Measurements from ENCODE around the gene LCP1.
A peak's percentile ranks its signal among the peaks of the same experiment; 100 is the strongest.
"Not testable (repeated sequence)": the region's sequence is repeated elsewhere in the genome, so short reads cannot be mapped to it uniquely, and the experiment has no call there.

LCP1 gene

DNA sequence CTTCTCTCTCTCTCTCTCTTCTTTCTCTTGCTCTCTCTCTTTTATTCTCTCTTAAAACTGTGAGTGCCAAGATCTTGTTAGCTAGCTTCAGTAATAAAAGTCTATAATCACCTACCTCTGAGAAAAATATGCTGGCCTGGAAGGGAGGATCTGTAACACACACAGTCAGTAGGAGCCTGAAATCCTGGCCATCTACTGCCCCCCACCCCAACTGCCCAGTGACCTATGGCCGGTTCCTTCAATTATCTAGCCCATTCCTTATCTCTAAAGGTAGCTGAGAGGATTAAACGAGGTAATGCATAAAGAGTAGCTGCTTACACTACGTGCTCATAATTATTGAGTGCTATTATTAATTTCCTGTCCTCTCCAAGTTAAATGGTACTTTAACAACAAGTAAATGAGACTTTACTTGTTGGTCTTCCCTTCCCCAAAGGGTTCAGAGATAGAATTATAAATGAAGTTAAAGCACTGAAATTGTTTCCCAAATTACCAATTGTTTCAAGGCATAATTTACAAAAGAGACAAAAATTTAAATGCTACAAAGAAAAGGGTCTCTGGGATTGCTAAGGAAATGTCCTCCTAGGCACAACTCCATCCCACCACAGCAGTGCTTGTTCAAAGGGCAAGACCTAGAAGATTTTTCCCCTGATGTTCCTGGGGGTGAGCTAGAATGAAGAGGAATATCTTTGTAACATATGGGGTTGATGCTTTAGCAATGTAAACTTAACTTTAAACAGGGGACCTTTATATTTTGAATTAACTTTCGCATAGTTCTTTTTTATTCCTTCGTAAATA lies 1.8 kb downstream of the LCP1 start:
- DNase-seq, result no peak

GRCh38 chr13:46179491-46179908 lies 2.5 kb downstream of the LCP1 start:
- peak; percentile 61 for DNase-seq

DNA sequence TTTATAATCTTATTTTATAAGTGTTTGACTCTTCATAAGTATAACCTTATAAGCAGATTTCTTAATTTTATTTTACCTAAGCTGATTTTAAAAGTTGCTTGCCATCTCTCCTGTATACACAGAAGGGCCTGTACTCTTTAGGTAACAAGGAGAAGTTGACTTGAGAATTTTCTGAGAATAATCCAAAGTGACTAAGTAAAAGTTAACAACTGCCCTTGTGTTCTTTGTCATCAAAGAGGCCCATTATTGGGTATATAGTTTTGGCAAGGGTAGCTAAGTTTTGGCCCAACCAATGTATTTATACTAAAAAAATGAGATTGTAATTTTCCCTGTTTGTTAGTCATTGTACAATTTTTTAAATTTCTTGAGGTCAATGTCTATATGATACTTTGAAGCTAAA lies 3.2 kb downstream of the LCP1 start:
- no peak for DNase-seq

- DNase-seq, result peak; percentile 48
Observed at GRCh38 chr13:46178143-46178542, 3.8 kb downstream of the LCP1 start.

DNA sequence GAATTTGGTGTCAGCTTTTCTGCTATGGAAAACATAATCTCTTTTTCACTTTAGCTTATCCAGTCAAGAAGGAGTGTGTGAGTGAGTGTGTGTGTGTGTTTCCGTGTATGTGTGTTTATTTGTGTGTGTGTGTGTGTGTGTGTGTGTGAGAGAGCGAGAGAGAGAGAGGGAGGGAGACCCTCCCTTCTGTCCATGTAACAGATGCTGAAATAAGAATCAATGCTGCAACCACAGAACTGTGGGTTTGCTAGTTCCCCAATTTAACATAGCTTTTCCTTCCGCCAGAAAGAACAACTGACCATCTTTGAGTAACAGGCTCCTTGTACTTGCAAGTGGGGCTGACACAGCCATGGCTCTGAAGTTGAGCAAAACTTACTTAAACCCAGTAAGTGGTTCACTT lies 5.2 kb downstream of the LCP1 start:
- DNase-seq, result peak; percentile 96

- peak; percentile 31 for DNase-seq
Observed at GRCh38 chr13:46173656-46174055, 8.3 kb downstream of the LCP1 start.

DNA sequence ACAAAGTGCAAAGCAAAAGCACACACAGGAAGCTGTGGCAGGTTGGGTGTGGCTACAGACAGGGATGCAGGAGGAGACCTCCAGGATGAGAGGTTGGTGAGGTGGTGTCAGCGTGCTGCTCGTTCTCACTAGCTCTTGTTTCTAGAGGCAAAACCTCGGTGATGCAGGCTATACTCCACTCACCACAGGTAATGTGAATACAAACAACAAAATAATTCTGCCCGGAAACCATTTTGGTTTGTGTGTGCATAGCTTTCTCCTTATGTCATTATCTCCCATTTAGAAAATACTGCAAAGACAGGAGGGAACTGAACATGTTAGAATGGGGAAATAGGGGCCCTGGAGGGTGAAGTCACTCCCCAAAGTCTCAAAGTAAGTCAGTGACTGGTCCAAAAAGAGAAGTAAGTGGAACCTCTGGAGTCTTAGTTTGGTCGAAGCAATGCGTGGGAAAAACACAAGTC lies 9.4 kb downstream of the LCP1 start:
- peak; percentile 91 for DNase-seq

GRCh38 chr13:46171739-46172138 lies 10.2 kb downstream of the LCP1 start:
- DNase-seq, result no peak

- DNase-seq, result peak; percentile 62
Observed at GRCh38 chr13:46171217-46171616, 10.8 kb downstream of the LCP1 start.

DNA sequence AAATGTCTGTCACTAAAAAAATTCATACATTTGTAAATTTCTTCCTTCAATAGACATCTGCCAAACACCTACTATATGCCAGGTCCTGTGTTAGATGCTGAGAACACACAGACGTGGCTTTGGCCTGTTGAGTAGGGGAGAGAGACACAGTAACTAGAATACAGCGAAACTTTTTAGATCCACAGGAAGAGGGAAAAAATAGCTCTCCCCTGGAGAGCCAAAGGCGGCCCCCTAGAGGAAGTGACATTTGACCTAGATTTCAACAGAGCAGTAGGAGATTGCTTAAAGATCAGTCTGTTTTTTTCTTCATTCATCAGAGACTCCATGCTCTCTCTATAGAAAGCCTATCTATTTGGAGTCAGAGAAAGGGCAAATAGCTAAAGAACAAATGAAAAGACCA lies 11.3 kb downstream of the LCP1 start:
- DNase-seq, result peak; percentile 74

GRCh38 chr13:46170268-46170667 lies 11.7 kb downstream of the LCP1 start:
- no peak for DNase-seq

GRCh38 chr13:46169758-46170157 lies 12.2 kb downstream of the LCP1 start:
- no peak for DNase-seq

- DNase-seq, result no peak
Observed at GRCh38 chr13:46168783-46169182, 13.2 kb downstream of the LCP1 start.

- DNase-seq, result peak; percentile 81
Observed at GRCh38 chr13:46168341-46168740, 13.6 kb downstream of the LCP1 start.

DNA sequence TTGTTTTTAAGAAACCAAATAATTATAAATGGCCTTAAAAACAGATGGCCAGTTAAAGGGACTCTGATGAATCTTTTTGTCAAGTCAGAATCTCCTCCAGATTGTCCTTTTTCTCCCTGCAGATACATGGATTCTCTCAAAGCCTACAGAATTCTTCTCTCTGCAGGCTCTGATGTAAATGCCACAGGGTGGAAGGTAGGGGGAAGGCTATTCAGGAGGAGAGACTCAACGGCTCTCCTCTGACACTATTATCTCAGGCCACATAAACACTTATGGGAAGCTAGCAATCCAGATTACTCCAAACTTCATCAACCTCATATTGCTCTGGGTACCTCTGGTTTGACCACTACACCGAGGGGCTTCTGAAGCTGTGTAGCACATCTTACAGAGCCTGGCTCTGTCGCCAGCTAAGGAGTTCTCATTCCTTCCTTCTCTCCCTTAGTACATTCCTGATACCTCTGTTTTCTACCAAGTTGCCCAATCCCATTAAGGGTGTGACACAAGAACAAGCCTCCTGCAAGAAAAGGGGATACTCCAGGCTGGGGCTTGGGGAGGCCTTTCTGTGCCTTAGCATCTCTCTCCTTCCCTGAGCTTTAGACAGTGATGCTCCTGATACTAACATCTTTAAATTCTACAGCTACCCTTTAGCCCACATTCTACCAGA lies 14.9 kb downstream of the LCP1 start:
- DNase-seq, result no peak

DNA sequence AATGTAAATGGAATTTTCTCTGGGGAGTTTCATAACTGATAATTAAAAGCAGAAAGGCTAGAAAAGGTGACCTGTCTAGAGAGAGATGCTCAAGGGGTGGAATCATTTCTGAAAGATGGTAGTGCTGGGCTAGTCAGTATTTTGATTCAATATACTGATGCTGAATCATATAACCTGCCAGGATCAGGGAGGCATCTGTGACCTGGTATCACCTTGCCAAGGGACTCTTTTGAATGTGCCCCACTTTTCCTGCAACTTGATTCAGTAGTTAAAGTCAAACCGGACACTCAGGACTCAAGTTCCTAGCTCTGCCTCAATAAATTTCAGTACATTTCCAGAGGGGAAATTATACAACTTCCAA lies 15.8 kb downstream of the LCP1 start:
- DNase-seq, result no peak

DNA sequence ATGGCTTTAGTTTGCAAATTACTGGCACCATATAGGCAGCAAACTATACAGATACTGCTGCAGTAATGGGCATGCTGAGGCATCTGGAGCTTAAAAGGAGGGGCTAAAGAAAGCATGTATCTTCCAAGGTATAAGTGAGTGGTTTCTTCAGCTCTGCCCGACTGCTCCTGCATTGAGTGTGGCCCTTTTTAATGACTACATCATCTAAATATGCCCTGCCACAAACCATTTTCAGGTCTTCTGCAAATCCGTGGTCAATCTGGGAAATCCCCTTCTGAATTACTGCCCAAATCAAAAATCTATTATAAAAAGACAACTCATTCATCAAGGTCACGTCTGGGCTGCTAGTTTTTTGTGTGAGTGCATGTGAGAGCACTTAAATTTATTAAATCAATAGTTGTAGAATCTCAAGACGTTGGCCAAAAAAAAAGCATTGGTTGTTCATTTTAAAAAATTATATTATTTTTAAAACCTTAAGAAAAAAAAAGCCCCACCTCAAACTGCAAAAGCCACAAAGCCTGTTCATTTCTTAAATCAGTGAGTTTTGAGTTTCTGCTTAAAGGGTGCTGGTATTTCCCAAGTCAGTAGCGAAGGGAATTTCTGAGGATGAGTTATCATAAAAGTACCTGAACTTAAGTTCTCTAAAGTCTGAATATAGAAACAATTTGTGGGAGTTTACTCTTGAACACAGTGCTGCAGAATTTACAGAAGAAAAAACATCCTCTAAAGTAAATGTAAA lies 16.3 kb downstream of the LCP1 start:
- no peak for DNase-seq

GRCh38 chr13:46164661-46165060 lies 17.3 kb downstream of the LCP1 start:
- DNase-seq, result no peak

DNA sequence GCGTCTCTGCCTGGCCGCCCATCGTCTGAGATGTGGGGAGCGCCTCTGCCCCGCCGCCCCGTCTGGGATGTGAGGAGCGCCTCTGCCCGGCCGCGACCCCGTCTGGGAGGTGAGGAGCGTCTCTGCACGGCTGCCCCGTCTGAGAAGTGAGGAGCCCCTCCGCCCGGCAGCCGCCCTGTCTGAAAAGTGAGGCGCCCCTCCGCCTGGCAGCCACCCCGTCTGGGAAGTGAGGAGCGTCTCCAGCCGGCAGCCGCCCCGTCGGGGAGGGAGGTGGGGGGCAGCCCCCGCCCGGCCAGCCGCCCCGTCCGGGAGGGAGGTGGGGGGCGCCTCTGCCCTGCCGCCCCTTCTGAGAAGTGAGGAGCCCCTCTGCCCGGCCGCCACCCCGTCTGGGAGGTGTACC lies 19.2 kb downstream of the LCP1 start:
- DNase-seq, result not testable (repeated sequence)

GRCh38 chr13:46160471-46161066 lies 21.4 kb downstream of the LCP1 start:
- DNase-seq, result peak; percentile 33

GRCh38 chr13:46160065-46160464 lies 21.9 kb downstream of the LCP1 start:
- DNase-seq, result no peak

GRCh38 chr13:46158983-46159382 lies 23.0 kb downstream of the LCP1 start:
- no peak for DNase-seq

DNA sequence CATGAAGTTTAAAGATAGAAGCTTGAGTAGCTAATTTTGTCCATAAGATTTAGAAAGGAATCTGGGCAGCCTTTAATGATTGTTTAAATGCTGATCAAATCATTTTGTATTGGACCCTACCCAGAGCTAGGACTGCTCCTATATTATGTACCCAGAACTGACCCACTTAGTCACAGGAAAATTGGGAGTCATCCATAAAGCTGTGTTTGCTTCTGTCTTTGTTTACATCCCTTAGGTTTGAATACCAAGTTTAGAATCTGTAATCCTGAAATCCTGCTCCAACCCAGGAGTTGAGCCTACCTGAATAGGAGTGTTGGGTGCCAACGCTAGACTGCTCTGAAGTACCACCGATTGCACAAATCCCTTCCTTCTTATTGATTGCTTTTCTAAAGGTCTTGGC lies 23.8 kb downstream of the LCP1 start:
- no peak for DNase-seq
